Measurements from ENCODE around the gene NR2F1-AS1. TPM values are rescaled to one million over a fixed set of nuclear protein-coding genes. Genes with fewer than 3 reads are reported as not detected.

NR2F1-AS1 gene
- total RNA-seq, 1 experiment from 2014 or later: 27.0 TPM

- CTCF ChIA-PET: interaction anchor here (0.6 kb wide), 1 partner anchor 493 kb away, joined by 6 read pairs; no protein-coding TSS in a partner anchor
- DNase-seq (ENCODE audit: low read depth, low spot score) (no peak), ATAC-seq (peak; percentile 13)
- no peaks in the 10 kb centered on the region for H3K9me3 ChIP-seq (ENCODE audit: control insufficient read depth, insufficient read depth, low read depth, low read length)
- intact Hi-C loops (cut with micrococcal nuclease; ENCODE audit: unreplicated experiment): loop anchor here (10.0 kb wide), 1 partner anchor 1940 kb away; no protein-coding TSS in a partner anchor
- peaks cover 11% of the 10 kb centered on the region for H3K4me1 ChIP-seq (ENCODE audit: control insufficient read depth, insufficient read depth, low read length)
- H3K4me3 ChIP-seq (ENCODE audit: low read depth in 2 of 2, low read length in 2 of 2): peak overlapping the region; percentile 71 to 86
- in situ Hi-C loops (cut with HindIII; ENCODE audit: low pct_unique_long_range_greater_than_20kb, low sequenced_read_pairs): no loop called here
- peaks cover 5% of the 10 kb centered on the region; the same call in 1 of the 2 replicates for H3K36me3 ChIP-seq (ENCODE audit: control insufficient read depth, insufficient read depth, low read length)
- POLR2A ChIA-PET: interaction anchor here (0.6 kb wide), 2 partner anchors 70 to 215 kb away, joined by 3 to 8 read pairs; no protein-coding TSS in a partner anchor
- BruUV-seq (replicated peaks): no TSS peak
- peak overlapping the region; percentile 92 for H3K27ac ChIP-seq (ENCODE audit: low read length)
- TF ChIP-seq REST (IDR thresholded peaks at IDR 0.05; ENCODE audit: insufficient read depth in 1 of 2, low read depth in 2 of 2, low read length in 1 of 2) (no peak), SIN3A (IDR thresholded peaks at IDR 0.05; ENCODE audit: borderline replicate concordance, insufficient read depth, low read depth, low read length) (0 out of 2 replicates have a peak, but pooled peaks have one; percentile 40)
- no peaks in the 10 kb centered on the region for H3K27me3 ChIP-seq (ENCODE audit: control insufficient read depth, insufficient read depth, low read length)
Observed at GRCh38 chr5:93585041-93585766, 4.2 kb upstream of the NR2F1-AS1 start.

GRCh38 chr5:93584596-93585040 is 3.6 kb upstream of the NR2F1-AS1 start:
- H3K4me3 ChIP-seq (ENCODE audit: low read depth in 2 of 2, low read length in 2 of 2): peak overlapping the region; percentile 71 to 86
- no peaks in the 10 kb centered on the region for H3K27me3 ChIP-seq (ENCODE audit: control insufficient read depth, insufficient read depth, low read length)
- CTCF ChIA-PET: interaction anchor here (0.6 kb wide), 1 partner anchor 492 kb away, joined by 6 read pairs; no protein-coding TSS in a partner anchor
- peak; percentile 5 for ATAC-seq
- H3K36me3 ChIP-seq (ENCODE audit: control insufficient read depth, insufficient read depth, low read length): peaks cover 5% of the 10 kb centered on the region; the same call in 1 of the 2 replicates
- intact Hi-C loops (cut with micrococcal nuclease; ENCODE audit: unreplicated experiment) (loop anchor here (10.0 kb wide), 1 partner anchor 1940 kb away; no protein-coding TSS in a partner anchor), in situ Hi-C loops (cut with HindIII; ENCODE audit: low pct_unique_long_range_greater_than_20kb, low sequenced_read_pairs) (no loop called here)
- POLR2A ChIA-PET: no interaction called here
- H3K27ac ChIP-seq (ENCODE audit: low read length): no peak overlapping the region
- BruUV-seq (replicated peaks): no TSS peak
- peaks cover 11% of the 10 kb centered on the region for H3K4me1 ChIP-seq (ENCODE audit: control insufficient read depth, insufficient read depth, low read length)
- no peak for DNase-seq (ENCODE audit: low read depth, low spot score)
- no peak for TF ChIP-seq POLR2AphosphoS5 (IDR thresholded peaks at IDR 0.05; ENCODE audit: low read depth, low read length)
- TF ChIP-seq REST (IDR thresholded peaks at IDR 0.05; ENCODE audit: insufficient read depth in 1 of 2, low read depth in 2 of 2, low read length in 1 of 2): no peak
- no peak for TF ChIP-seq SIN3A (IDR thresholded peaks at IDR 0.05; ENCODE audit: borderline replicate concordance, insufficient read depth, low read depth, low read length)
- no peak for TF ChIP-seq CTCF (IDR thresholded peaks at IDR 0.05)
- TF ChIP-seq TCF7L2 (IDR thresholded peaks at IDR 0.05; ENCODE audit: low read depth, low read length): no peak
- H3K9me3 ChIP-seq (ENCODE audit: control insufficient read depth, insufficient read depth, low read depth, low read length): no peaks in the 10 kb centered on the region

Measured in Panc1 (cell line).